Measurements from ENCODE around the gene CSRP1.
"Not testable (repeated sequence)": the region's sequence is repeated elsewhere in the genome, so short reads cannot be mapped to it uniquely, and the experiment has no call there.

The CSRP1 gene

GRCh38 chr1:201506557-201507359 lies at the start of gene CSRP1:
Gene CSRP1 (minus strand): TSS chr1:201507123. CDS start chr1:201496303, 10,820 bp downstream.
- peak; percentile 97 for DNase-seq (ENCODE audit: low spot score)

GRCh38 chr1:201555593-201555945 lies 48.6 kb upstream of the CSRP1 start:
- no peak for DNase-seq (ENCODE audit: low spot score)

- DNase-seq (ENCODE audit: low spot score): no peak
Observed at GRCh38 chr1:201554789-201555592, 48.1 kb upstream of the CSRP1 start.

- DNase-seq (ENCODE audit: low spot score): no peak
Observed at GRCh38 chr1:201554190-201554600, 47.3 kb upstream of the CSRP1 start.

- DNase-seq (ENCODE audit: low spot score): no peak
Observed at GRCh38 chr1:201553496-201554189, 46.7 kb upstream of the CSRP1 start.

GRCh38 chr1:201552941-201553351 lies 46.0 kb upstream of the CSRP1 start:
- no peak for DNase-seq (ENCODE audit: low spot score)

GRCh38 chr1:201551877-201552731 lies 45.2 kb upstream of the CSRP1 start:
- peak; percentile 66 for DNase-seq (ENCODE audit: low spot score)

- DNase-seq (ENCODE audit: low spot score): no peak
Observed at GRCh38 chr1:201551096-201551495, 44.2 kb upstream of the CSRP1 start.

- not testable (repeated sequence) for DNase-seq (ENCODE audit: low spot score)
Observed at GRCh38 chr1:201549522-201549921, 42.6 kb upstream of the CSRP1 start.

GRCh38 chr1:201545851-201546492 lies 39.0 kb upstream of the CSRP1 start:
- no peak for DNase-seq (ENCODE audit: low spot score)

GRCh38 chr1:201544710-201545109 lies 37.8 kb upstream of the CSRP1 start:
- no peak for DNase-seq (ENCODE audit: low spot score)

GRCh38 chr1:201543871-201544642 lies 37.1 kb upstream of the CSRP1 start:
- DNase-seq (ENCODE audit: low spot score): no peak

- peak; percentile 50 for DNase-seq (ENCODE audit: low spot score)
Observed at GRCh38 chr1:201542309-201543035, 35.5 kb upstream of the CSRP1 start.

GRCh38 chr1:201540846-201541735 lies 34.2 kb upstream of the CSRP1 start:
- no peak for DNase-seq (ENCODE audit: low spot score)

- peak; percentile 75 for DNase-seq (ENCODE audit: low spot score)
Observed at GRCh38 chr1:201539561-201540431, 32.9 kb upstream of the CSRP1 start.

- peak; percentile 88 for DNase-seq (ENCODE audit: low spot score)
Observed at GRCh38 chr1:201538612-201539551, 32.0 kb upstream of the CSRP1 start, which contains the start of gene NAV1. Gene NAV1 (plus strand): TSS chr1:201539127. CDS start chr1:201622885, 83,758 bp downstream.

All from hepatic stellate cell (primary cell).